Peyer's patch (tissue), 4 donors: Measurements from ENCODE around the gene CYP24A1. TPM values are rescaled to one million over a fixed set of nuclear protein-coding genes. Genes with fewer than 3 reads are reported as not detected.

Experiments
- DNase-seq, 3 donors: peaks; one replicate each; pipeline ENCODE4 v3.0.0-alpha.2; 2017 to 2019
- H3K27ac ChIP-seq, 4 donors: fragments of 200-600 bp; sonication (generic); one replicate each; pipeline ENCODE4 v1.5.1; 2016 to 2019
- H3K27me3 ChIP-seq, 2 donors: fragments of 200-600 bp; sonication (generic); one replicate each; pipeline ENCODE4 v1.5.1; 2019
- H3K36me3 ChIP-seq, 3 donors: fragments of 200-600 bp; sonication (generic); one replicate each; pipeline ENCODE4 v1.5.1; 2016 to 2019
- H3K4me1 ChIP-seq, 4 donors: fragments of 200-600 bp; sonication (generic); one replicate each; pipeline ENCODE4 v1.5.1; 2016 to 2019
- H3K4me3 ChIP-seq, 4 donors: fragments of 200-600 bp; sonication (generic); 1 replicate in 3 of 4; 2 replicates in 1 of 4; pipeline ENCODE4 v1.5.1; 2016 to 2019; ENCODE audit warnings: mild to moderate bottlenecking in 1 of 4
- H3K9me3 ChIP-seq, 4 donors: fragments of 200-600 bp; sonication (generic); one replicate each; pipeline ENCODE4 v1.5.1; 2016 to 2019; ENCODE audit warnings: mild to moderate bottlenecking in 1 of 4
- CTCF ChIP-seq, 6 experiments: fragments of 450-650 bp in 4 of 6; fragments of 200-600 bp in 2 of 6; sonication (generic) in 1 of 6; IDR thresholded peaks; one replicate each; pipeline ENCODE4 v1.5.1; 2017 to 2019; ENCODE audit warnings: antibody characterized with exemption in 6 of 6, mild to moderate bottlenecking in 3 of 6, moderate library complexity in 1 of 6
- POLR2A ChIP-seq, 2 donors: fragments of 450-650 bp; IDR thresholded peaks; one replicate each; pipeline ENCODE4 v1.5.1; 2017; ENCODE audit warnings: antibody characterized with exemption in 2 of 2, mild to moderate bottlenecking in 2 of 2, moderate library complexity in 2 of 2
- total RNA-seq, 4 donors: library from RNA; depleted of rRNA; stranded (reverse); fragments of >200 nt; gene quantifications; one replicate each; pipeline ENCODE4 v1.1.0, GENCODE V29; 2016

CYP24A1 gene
- total RNA-seq, 4 donors from 2014 or later: not detected

GRCh38 chr20:54207053-54207742 lies 33.4 kb upstream of the CYP24A1 start:
- H3K4me3 ChIP-seq: peak overlapping the region; percentile 82 to 99 (median 96)
- H3K27me3 ChIP-seq: no peaks in the 10 kb centered on the region
- TF ChIP-seq POLR2A (IDR thresholded peaks at IDR 0.05) (no peak), CTCF (IDR thresholded peaks at IDR 0.05) (no peak)
- peak overlapping the region; percentile 87 to 97 (median 91) for H3K27ac ChIP-seq
- H3K9me3 ChIP-seq: no peaks in the 10 kb centered on the region
- DNase-seq: no peak
- H3K4me1 ChIP-seq: peaks cover 0 to 13% (median 0%) of the 10 kb centered on the region in 4 donors
- no peaks in the 10 kb centered on the region for H3K36me3 ChIP-seq

DNA sequence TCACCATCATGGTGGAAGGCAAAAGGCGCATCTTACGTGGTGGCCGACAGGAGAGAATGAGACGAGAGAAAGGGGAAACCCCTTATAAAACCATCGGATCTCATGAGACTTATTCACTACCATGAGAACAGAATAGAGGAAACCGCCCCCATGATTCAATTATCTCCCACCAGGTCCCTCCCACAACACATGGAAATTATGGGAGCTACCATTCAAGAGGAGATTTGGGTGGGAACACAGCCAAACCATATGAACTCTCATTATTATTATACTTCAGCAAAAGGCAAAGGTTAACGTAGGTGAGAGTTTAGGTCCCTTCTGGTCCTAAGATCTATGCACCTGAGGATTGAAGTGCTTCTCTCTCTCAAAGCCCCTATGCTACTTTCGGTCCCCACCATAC lies 31.7 kb upstream of the CYP24A1 start:
- Histone ChIP-seq H3K4me3 (no peak overlapping the region), H3K36me3 (no peaks in the 10 kb centered on the region)
- TF ChIP-seq POLR2A (IDR thresholded peaks at IDR 0.05): no peak
- TF ChIP-seq CTCF (IDR thresholded peaks at IDR 0.05): no peak

GRCh38 chr20:54204481-54204880 lies 30.7 kb upstream of the CYP24A1 start:
- TF ChIP-seq CTCF (IDR thresholded peaks at IDR 0.05) (no peak), POLR2A (IDR thresholded peaks at IDR 0.05) (no peak)
- H3K9me3 ChIP-seq: no peaks in the 10 kb centered on the region

More for the DNA sequence above, 31.7 kb upstream of the CYP24A1 start:
- H3K9me3 ChIP-seq: no peaks in the 10 kb centered on the region
- no peaks in the 10 kb centered on the region for H3K27me3 ChIP-seq
- H3K27ac ChIP-seq: no peak overlapping the region
- peaks cover 0 to 13% (median 0%) of the 10 kb centered on the region in 4 donors for H3K4me1 ChIP-seq
- no peak for DNase-seq

GRCh38 chr20:54204063-54204462 lies 30.3 kb upstream of the CYP24A1 start:
- H3K27me3 ChIP-seq: no peaks in the 10 kb centered on the region
- no peak for DNase-seq
- no peaks in the 10 kb centered on the region for H3K36me3 ChIP-seq
- no peak overlapping the region for H3K27ac ChIP-seq
- TF ChIP-seq CTCF (IDR thresholded peaks at IDR 0.05): no peak
- no peak for TF ChIP-seq POLR2A (IDR thresholded peaks at IDR 0.05)
- no peak overlapping the region for H3K4me3 ChIP-seq
- peaks cover 0 to 9% (median 0%) of the 10 kb centered on the region in 4 donors for H3K4me1 ChIP-seq
- H3K9me3 ChIP-seq: no peaks in the 10 kb centered on the region

More at GRCh38 chr20:54204481-54204880, 30.7 kb upstream of the CYP24A1 start:
- H3K4me3 ChIP-seq: no peak overlapping the region
- DNase-seq: no peak
- H3K27ac ChIP-seq: no peak overlapping the region
- H3K4me1 ChIP-seq: peaks cover 0 to 13% (median 0%) of the 10 kb centered on the region in 4 donors
- H3K27me3 ChIP-seq: no peaks in the 10 kb centered on the region
- H3K36me3 ChIP-seq: no peaks in the 10 kb centered on the region

GRCh38 chr20:54203281-54203680 lies 29.5 kb upstream of the CYP24A1 start:
- DNase-seq: no peak
- no peaks in the 10 kb centered on the region for H3K36me3 ChIP-seq
- no peaks in the 10 kb centered on the region for H3K9me3 ChIP-seq
- H3K4me3 ChIP-seq: no peak overlapping the region
- no peaks in the 10 kb centered on the region for H3K27me3 ChIP-seq
- H3K27ac ChIP-seq: no peak overlapping the region
- TF ChIP-seq CTCF (IDR thresholded peaks at IDR 0.05) (no peak), POLR2A (IDR thresholded peaks at IDR 0.05) (no peak)
- H3K4me1 ChIP-seq: peaks cover 0 to 4% (median 0%) of the 10 kb centered on the region in 4 donors
